HCT116 (cell line): ENCODE data around the gene DOCK11. TPM values are rescaled to one million over a fixed set of nuclear protein-coding genes. Genes with fewer than 3 reads are reported as not detected.

Experiments
- ATAC-seq: fragments of 200-7000 bp; cut with Tn5 transposase; 2 replicates; pipeline ENCODE4 v1.9.1; 2020; ENCODE audit warnings: mild to moderate bottlenecking, moderate library complexity
- BruUV-seq: library from RNA; stranded (reverse); fragments of 400-500 nt; replicated peaks from 2 replicates; lab custom pipeline; 2021; lab: Mats Ljungman, UMichigan
- CTCF ChIA-PET: fragments of 300-600 bp; sonication (Branson Sonifier 250); formaldehyde crosslinking; loops from one replicate; lab custom pipeline; 2021; ENCODE audit warnings: antibody characterized with exemption; lab: Charles Lee
- POLR2A ChIA-PET: fragments of 300-600, 350-600 bp; sonication (Branson Sonifier 250); formaldehyde crosslinking; loops from one replicate; lab custom pipeline; 2021; ENCODE audit warnings: antibody characterized with exemption; lab: Charles Lee
- RAD21 ChIA-PET, 2 experiments: fragments of 300-600 bp; sonication (Branson Sonifier 250); formaldehyde crosslinking; loops; one replicate each; lab custom pipeline; 2023; ENCODE audit warnings: low total read pairs in 2 of 2; ENCODE audit not compliant: uncharacterized antibody in 2 of 2, unreplicated experiment in 2 of 2, low non-redundant PET in 1 of 2; lab: Charles Lee
- DNase-seq: peaks from one replicate; pipeline ENCODE4 v3.0.0-alpha.2; 2010; ENCODE audit warnings: low read depth, low spot score
- H2AFZ ChIP-seq: fragments of 200-600 bp; shearing (Covaris generic), sonication (generic); 2 replicates; pipeline ENCODE4 v1.6.1; 2017; ENCODE audit warnings: low read depth, mixed run types, mixed read lengths, antibody characterized with exemption, low read length; ENCODE audit not compliant: poor library complexity, severe bottlenecking
- H3K27ac ChIP-seq: 2 replicates; pipeline ENCODE4 v1.5.1; 2012; ENCODE audit warnings: low read depth, low read length
- H3K27me3 ChIP-seq: fragments of 200-600 bp; sonication (generic); 2 replicates; pipeline ENCODE4 v1.6.1; 2016; ENCODE audit warnings: mixed run types, low read length, mixed read lengths; ENCODE audit not compliant: insufficient read depth
- H3K36me3 ChIP-seq, 2 experiments: fragments of 200-500 bp in 1 of 2; fragments of 200-600 bp in 1 of 2; sonication (Bioruptor generic) in 1 of 2; sonication (generic) in 1 of 2; 2 replicates each; pipeline versions ENCODE4 v1.5.1 to v1.6.1; 2014 to 2016; ENCODE audit warnings: low read length in 2 of 2, inconsistent platforms in 1 of 2, mixed read lengths in 1 of 2, mixed run types in 1 of 2; ENCODE audit not compliant: insufficient read depth in 2 of 2, control insufficient read depth in 1 of 2
- H3K4me1 ChIP-seq, 2 experiments: fragments of 200-600 bp in 1 of 2; sonication (generic) in 1 of 2; 2 replicates each; pipeline versions ENCODE4 v1.5.1 to v1.6.1; 2012 to 2017; ENCODE audit warnings: low read length in 2 of 2, inconsistent platforms in 1 of 2, mild to moderate bottlenecking in 1 of 2, mixed read lengths in 1 of 2, mixed run types in 1 of 2, moderate library complexity in 1 of 2; ENCODE audit not compliant: insufficient read depth in 2 of 2, control insufficient read depth in 1 of 2
- H3K4me2 ChIP-seq: fragments of 200-600 bp; sonication (generic); 2 replicates; pipeline ENCODE4 v1.6.1; 2017; ENCODE audit warnings: mixed run types, low read length, mixed read lengths
- H3K4me3 ChIP-seq, 2 experiments: fragments of 200-600 bp in 1 of 2; sonication (generic) in 1 of 2; replicated peaks in 1 of 2; 2 replicates each; pipeline ENCODE4 v1.5.1; 2011 to 2016; ENCODE audit warnings: low read length in 2 of 2, control low read depth in 1 of 2, low read depth in 1 of 2, mild to moderate bottlenecking in 1 of 2, mixed read lengths in 1 of 2, mixed run types in 1 of 2
- H3K79me2 ChIP-seq: fragments of 200-600 bp; sonication (generic); 2 replicates; pipeline ENCODE4 v1.6.1; 2017; ENCODE audit warnings: mild to moderate bottlenecking, mixed run types, low read length, moderate library complexity, mixed read lengths; ENCODE audit not compliant: insufficient read depth
- H3K9ac ChIP-seq: fragments of 200-600 bp; sonication (generic); 2 replicates; pipeline ENCODE4 v1.6.1; 2016; ENCODE audit warnings: low read length, mixed read lengths
- H3K9me2 ChIP-seq: fragments of 200-600 bp; sonication (generic), shearing (Covaris generic); 2 replicates; pipeline ENCODE4 v1.6.1; 2017; ENCODE audit warnings: mixed run types, mild to moderate bottlenecking, moderate library complexity; ENCODE audit not compliant: insufficient read depth
- H3K9me3 ChIP-seq, 2 experiments: fragments of 200-500 bp in 1 of 2; fragments of 200-600 bp in 1 of 2; sonication (Bioruptor generic) in 1 of 2; sonication (generic) in 1 of 2; 2 replicates each; pipeline ENCODE4 v1.6.1; 2014 to 2017; ENCODE audit warnings: low read length in 2 of 2, mixed read lengths in 2 of 2, inconsistent platforms in 1 of 2, low read depth in 1 of 2, mild to moderate bottlenecking in 1 of 2, mixed run types in 1 of 2, moderate library complexity in 1 of 2; ENCODE audit not compliant: control insufficient read depth in 1 of 2, insufficient read depth in 1 of 2
- H4K20me1 ChIP-seq: fragments of 200-600 bp; sonication (generic), shearing (Covaris generic); 2 replicates; pipeline ENCODE4 v1.6.1; 2017; ENCODE audit warnings: mixed run types, mild to moderate bottlenecking, moderate library complexity; ENCODE audit not compliant: insufficient read depth
- EGR1 ChIP-seq: IDR thresholded peaks from 2 replicates; pipeline ENCODE4 v1.6.1; 2012; ENCODE audit warnings: low read depth
- EZH2phosphoT487 ChIP-seq: fragments of 200-600 bp; IDR thresholded peaks from 2 replicates; pipeline ENCODE4 v1.6.1; 2018; ENCODE audit warnings: antibody characterized with exemption, borderline replicate concordance
- POLR2A ChIP-seq: IDR thresholded peaks from 2 replicates; pipeline ENCODE4 v1.7.0; 2011; ENCODE audit warnings: borderline replicate concordance; ENCODE audit not compliant: insufficient read depth, insufficient read length; ENCODE audit errors: extremely low read depth
- REST ChIP-seq: IDR thresholded peaks from 2 replicates; pipeline ENCODE4 v1.6.1; 2012; ENCODE audit warnings: low read depth
- SIN3A ChIP-seq: IDR thresholded peaks from 2 replicates; pipeline ENCODE4 v1.6.1; 2012; ENCODE audit warnings: low read depth
- TCF7L2 ChIP-seq: IDR thresholded peaks from 2 replicates; pipeline ENCODE4 v1.7.0; 2011; ENCODE audit warnings: borderline replicate concordance, inconsistent platforms; ENCODE audit not compliant: insufficient read depth, insufficient read length; ENCODE audit errors: extremely low read depth
- YY1 ChIP-seq: IDR thresholded peaks from 2 replicates; pipeline ENCODE4 v1.6.1; 2011; ENCODE audit warnings: low read length, low read depth, moderate library complexity, mild to moderate bottlenecking; ENCODE audit not compliant: insufficient replicate concordance; ENCODE audit errors: extremely low read depth
- ZFX ChIP-seq: fragments of 450-650 bp; IDR thresholded peaks from 2 replicates; pipeline ENCODE4 v1.6.1; 2017
- intact Hi-C: fragments of 100-400 bp; cut with micrococcal nuclease; formaldehyde crosslinking; loops from 2 replicates; pipeline ENCODE4 v1.10.0; 2022
- total RNA-seq: library from RNA; stranded (reverse); gene quantifications from one replicate; pipeline ENCODE4 v1.2.1, GENCODE V29; 2021; ENCODE audit not compliant: unreplicated experiment

DOCK11 gene
- total RNA-seq, 1 experiment from 2014 or later = 0.59 TPM

- Histone ChIP-seq H3K79me2 (no peaks in the 10 kb centered on the region), H2AFZ (no peak overlapping the region), H3K4me2 (no peak overlapping the region), H4K20me1 (no peaks in the 10 kb centered on the region), H3K36me3 (no peaks in the 10 kb centered on the region), H3K27ac (no peak overlapping the region), H3K9me3 (no peaks in the 10 kb centered on the region), H3K9ac (no peak overlapping the region), H3K4me1 (no peaks in the 10 kb centered on the region), H3K27me3 (no peaks in the 10 kb centered on the region), H3K9me2 (no peaks in the 10 kb centered on the region), H3K4me3 (no peak overlapping the region)
- ChIA-PET RAD21 (no interaction called here), POLR2A (no interaction called here), CTCF (no interaction called here)
- TF ChIP-seq EGR1 (no peak), EZH2phosphoT487 (no peak), ZFX (no peak), TCF7L2 (no peak), YY1 (no peak), REST (no peak), SIN3A (no peak), POLR2A (no peak)
- BruUV-seq = no TSS peak
- intact Hi-C loops = no loop called here
- no peak for ATAC-seq
- DNase-seq = no peak
These were observed 11.3 kb downstream of the DOCK11 start for GRCh38 chrX:118506805-118507480.
